ENCODE measurements around the gene NIFK. TPM values are rescaled to one million over a fixed set of nuclear protein-coding genes. Genes with fewer than 3 reads are reported as not detected.

The NIFK gene
- total and polyA plus RNA-seq, 2 of the 4 experiments (the other 2 are of a cell fraction) = 19.5 to 24.3 TPM

GRCh38 chr2:121682396-121683298, 54.0 kb downstream of the NIFK start:
- DNase-seq (no peak), ATAC-seq (ENCODE audit: low read depth) (no peak)
- Histone ChIP-seq H4K91ac (ENCODE audit: insufficient read depth, low read depth, low read length) (no peak overlapping the region), H4K20me1 (ENCODE audit: insufficient read depth, low read length) (no peaks in the 10 kb centered on the region), H3K36me3 (ENCODE audit: control insufficient read depth, insufficient read depth, low read length) (no peaks in the 10 kb centered on the region), H3K4me1 (ENCODE audit: control insufficient read depth, insufficient read depth, low read length) (no peaks in the 10 kb centered on the region), H3K23ac (ENCODE audit: low read depth, low read length) (no peak overlapping the region), H3K4ac (ENCODE audit: low read depth, low read length) (no peak overlapping the region), H3K9me3 (ENCODE audit: control insufficient read depth, insufficient read depth, low read length) (peaks cover 20% of the 10 kb centered on the region), H2AFZ (replicated peaks; ENCODE audit: low read length, poor library complexity) (no peak overlapping the region), H3K27me3 (ENCODE audit: control insufficient read depth, insufficient read depth, low read length) (no peaks in the 10 kb centered on the region; the same call in 1 of the 2 replicates), H2BK5ac (ENCODE audit: low read depth, low read length, poor library complexity, severe bottlenecking) (no peak overlapping the region), H3K4me2 (ENCODE audit: low read depth, low read length) (no peak overlapping the region), H3K18ac (ENCODE audit: low read depth, low read length) (no peak overlapping the region), H2BK15ac (ENCODE audit: low read depth, low read length) (no peak overlapping the region), H2AK5ac (ENCODE audit: low read depth, low read length) (no peak overlapping the region), H2BK20ac (ENCODE audit: low read depth, low read length) (no peak overlapping the region), H4K5ac (ENCODE audit: low read depth, low read length) (no peak overlapping the region), H4K8ac (ENCODE audit: low read depth in 2 of 2, low read length in 2 of 2) (no peak overlapping the region), H3K79me1 (ENCODE audit: low read depth in 1 of 2, low read length in 2 of 2) (no peaks in the 10 kb centered on the region), H3K4me3 (ENCODE audit: insufficient read depth, low read depth, low read length) (no peak overlapping the region), H3K27ac (ENCODE audit: insufficient read depth, low read length) (no peak overlapping the region), H2BK120ac (ENCODE audit: low read depth, low read length) (no peak overlapping the region), H3K9me1 (ENCODE audit: insufficient read depth, low read length) (no peaks in the 10 kb centered on the region), H3K56ac (ENCODE audit: extremely low read depth, insufficient read depth, low read length) (no peak overlapping the region), H2AK9ac (replicated peaks; ENCODE audit: low read depth, low read length, poor library complexity) (no peak overlapping the region), H3K9ac (ENCODE audit: low read depth, low read length) (no peak overlapping the region), H3K14ac (replicated peaks; ENCODE audit: low read depth, low read length) (no peak overlapping the region)
- BruUV-seq (replicated peaks) = no TSS peak
- CTCF ChIA-PET = no interaction called here
- POLR2A ChIA-PET (ENCODE audit: unreplicated experiment) = no interaction called here
- in situ Hi-C loops (cut with MboI; ENCODE audit: low sequenced_read_pairs) = no loop called here
- dilution Hi-C loops (cut with HindIII; ENCODE audit: low sequenced_read_pairs, unreplicated experiment) = no loop called here
- WGBS, 2 experiments (ENCODE audit: extremely low coverage in 2 of 2, insufficient read length in 1 of 2) = 84% methylated on average over 3 of the region's 17 CpGs; no CpG with 5 or more reads in 1 of the 2 experiments
- TF ChIP-seq RCOR1 (IDR thresholded peaks at IDR 0.05; ENCODE audit: insufficient replicate concordance, low read length) (no peak), CHD1 (IDR thresholded peaks at IDR 0.05; ENCODE audit: low read depth, low read length) (no peak), BHLHE40 (IDR thresholded peaks at IDR 0.05; ENCODE audit: low read depth, low read length) (no peak), RAD21 (IDR thresholded peaks at IDR 0.05; ENCODE audit: low read length) (no peak), MXI1 (IDR thresholded peaks at IDR 0.05; ENCODE audit: borderline replicate concordance, low read depth, low read length) (no peak), NFE2L2 (IDR thresholded peaks at IDR 0.05; ENCODE audit: low read depth, low read length) (no peak), CTCF (conservative IDR thresholded peaks at IDR 0.05; ENCODE audit: low read depth, low read length) (no peak), CEBPB (IDR thresholded peaks at IDR 0.05; ENCODE audit: low read depth, low read length) (no peak), MAFK (IDR thresholded peaks at IDR 0.05; ENCODE audit: low read depth, low read length) (no peak)
- intact Hi-C loops (cut with micrococcal nuclease) = no loop called here
